Suprapubic skin (tissue), 3 donors: Measurements from ENCODE around the gene C6orf15.

ENCODE experiments used
- CTCF ChIP-seq, 2 donors: fragments of 200-600 bp in 1 of 2; fragments of 450-650 bp in 1 of 2; sonication (generic) in 1 of 2; IDR thresholded peaks; one replicate each; pipeline ENCODE4 v1.5.1; 2016 to 2019; ENCODE audit warnings: antibody characterized with exemption in 2 of 2, mild to moderate bottlenecking in 1 of 2, moderate library complexity in 1 of 2
- POLR2A ChIP-seq, 2 donors: fragments of 450-650 bp; IDR thresholded peaks; one replicate each; pipeline ENCODE4 v1.6.1; 2017; ENCODE audit warnings: antibody characterized with exemption in 2 of 2, mild to moderate bottlenecking in 2 of 2, moderate library complexity in 2 of 2

- TF ChIP-seq CTCF (IDR thresholded peaks at IDR 0.05) (no peak), POLR2A (IDR thresholded peaks at IDR 0.05) (no peak)
Observed at GRCh38 chr6:31096215-31096614, 16.2 kb downstream of the C6orf15 start.
